NCI-H82 (cell line): ENCODE data around the gene PFKL.
A peak's percentile ranks its signal among the peaks of the same experiment; 100 is the strongest.

Experiments used
- DNase-seq: peaks from one replicate; lab custom pipeline; 2025; lab: John Stamatoyannopoulos, UW

PFKL gene

DNA sequence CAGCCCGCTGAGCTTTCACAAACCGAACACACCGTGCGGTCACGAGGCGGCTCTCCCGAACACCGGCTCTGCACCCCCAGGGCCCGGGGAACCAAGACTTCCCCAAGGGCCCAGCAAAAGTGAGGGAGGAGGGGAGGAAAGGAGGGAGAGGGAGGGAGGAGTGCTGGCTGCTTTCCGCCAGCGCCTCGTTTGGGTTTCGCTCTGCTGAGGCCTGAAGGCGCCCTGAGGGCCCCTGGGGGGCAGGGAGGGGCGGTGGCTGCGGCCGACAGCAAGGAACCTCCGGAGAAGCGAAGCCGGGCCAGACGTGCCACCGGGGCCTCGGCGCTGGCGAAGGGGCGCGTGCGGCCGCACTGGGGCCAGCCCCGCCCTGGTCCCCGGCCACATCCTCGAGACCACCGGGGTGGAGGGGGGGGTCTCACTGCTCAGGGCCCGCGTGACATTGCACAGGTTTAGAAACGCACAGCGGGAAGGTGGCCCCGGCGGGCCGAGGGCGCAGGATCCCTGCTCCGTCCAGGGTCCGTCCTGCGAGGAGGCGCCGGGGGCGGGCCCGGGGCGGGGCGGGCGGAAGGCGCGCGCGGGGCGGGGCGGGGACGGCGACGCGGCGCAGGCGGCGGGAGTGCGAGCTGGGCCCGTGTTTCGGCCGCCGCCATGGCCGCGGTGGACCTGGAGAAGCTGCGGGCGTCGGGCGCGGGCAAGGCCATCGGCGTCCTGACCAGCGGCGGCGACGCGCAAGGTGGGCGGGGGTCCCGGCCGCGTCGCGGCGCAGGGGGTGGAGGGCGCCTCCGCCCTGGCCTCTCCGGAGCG, at the start of gene PFKL:
TSS of gene PFKL (plus strand) at position 596 of the 804 bp plus-strand sequence. CDS start at position 649, 53 bp downstream.
- peak; percentile 70 for DNase-seq

DNA sequence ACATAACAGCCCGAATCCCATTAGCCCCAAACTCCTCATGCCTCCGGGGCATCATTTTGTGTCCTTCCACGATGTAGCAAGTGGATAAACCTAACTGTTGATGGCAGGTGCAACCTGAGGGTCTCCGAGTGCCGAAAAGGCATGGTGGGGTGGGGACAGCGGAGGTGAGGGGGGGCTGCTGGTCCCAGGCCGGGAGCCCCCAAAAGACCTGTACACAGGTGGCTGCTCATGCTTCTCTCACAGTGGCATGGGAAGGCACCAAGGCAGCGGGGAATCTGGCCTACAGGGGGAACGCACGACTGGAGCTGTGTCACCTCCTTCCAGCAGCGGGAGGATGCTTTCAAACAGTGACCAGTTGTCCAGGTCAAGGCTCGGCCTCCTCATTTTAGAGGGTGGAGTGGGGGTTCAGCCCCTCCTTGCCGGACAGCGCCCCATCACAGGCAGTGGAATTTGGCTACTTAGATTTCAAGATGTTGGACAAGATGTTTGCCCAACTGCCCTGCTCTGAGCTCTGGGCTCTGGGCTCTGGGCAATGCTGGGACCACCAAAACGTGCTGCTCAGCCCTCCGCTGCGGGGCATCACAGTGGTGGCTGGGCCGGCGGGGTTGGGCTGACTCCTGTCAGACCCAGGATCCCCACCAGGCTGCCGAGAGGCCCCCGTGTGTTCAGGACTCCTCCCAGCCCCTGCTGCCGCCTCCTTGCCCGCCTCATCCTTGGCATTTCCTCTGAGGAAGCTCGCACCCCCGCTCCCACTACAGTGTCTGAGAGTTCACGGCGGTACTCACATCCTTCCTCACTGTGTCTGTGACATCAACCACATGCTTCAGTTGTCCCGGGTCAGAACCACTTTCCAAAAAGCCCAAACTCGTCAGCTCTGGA, 45.8 kb upstream of the PFKL start:
- DNase-seq: no peak

DNA sequence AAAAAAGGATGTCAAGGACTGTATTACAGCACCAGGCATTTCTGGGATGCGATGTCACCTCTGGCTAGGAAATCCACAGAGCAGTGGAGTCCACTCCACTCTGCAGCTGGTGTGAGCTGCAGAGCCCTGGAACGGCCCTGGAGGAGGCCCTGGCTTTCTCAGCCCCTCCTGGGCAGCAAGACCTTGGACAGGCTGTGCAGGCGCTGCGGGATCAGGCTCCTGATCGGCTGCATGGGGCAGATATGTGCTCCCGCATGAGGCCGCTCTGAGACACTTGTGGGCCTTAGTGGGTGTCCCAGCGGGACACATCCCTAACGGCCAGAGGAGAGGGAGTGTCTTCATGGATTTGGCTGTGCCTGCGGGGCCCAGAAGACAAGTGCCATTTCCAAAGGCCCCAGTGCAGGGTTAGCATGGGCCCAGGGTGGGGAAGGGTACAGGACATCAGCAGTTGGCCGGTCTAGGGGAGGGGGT, 44.3 kb upstream of the PFKL start:
- no peak for DNase-seq

DNA sequence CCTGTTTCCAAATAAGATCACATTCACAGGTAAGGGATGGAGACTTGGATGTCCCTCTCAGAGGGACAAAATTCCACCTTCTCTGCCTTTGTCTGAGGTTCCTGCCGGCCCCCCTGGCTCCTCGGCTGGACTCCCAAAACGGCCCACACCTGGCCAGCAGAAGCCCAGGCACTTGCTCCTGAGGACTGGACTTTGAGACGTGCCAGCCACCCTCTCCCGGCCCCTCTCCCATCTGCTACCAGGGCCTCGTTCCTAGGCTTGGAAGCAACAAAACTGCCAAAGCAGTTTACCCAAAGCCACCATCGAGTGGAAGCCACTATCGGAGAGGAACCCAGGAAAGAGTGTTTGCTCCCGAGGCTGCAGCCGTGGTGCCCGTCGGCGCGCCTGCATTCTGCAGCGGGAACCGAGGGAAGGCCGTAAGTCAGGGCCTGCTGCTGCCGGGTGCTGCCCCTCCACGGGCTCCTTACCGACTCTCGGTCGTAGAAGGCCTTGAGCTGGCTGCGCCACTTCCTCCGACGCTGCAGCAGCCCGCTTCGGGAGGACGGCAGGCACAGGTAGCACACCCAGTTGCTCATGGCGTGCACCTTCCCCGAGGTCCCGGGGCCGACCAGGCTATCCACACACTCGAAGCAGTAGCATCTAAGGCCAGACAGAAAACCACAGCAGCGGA, 41.7 kb upstream of the PFKL start:
- no peak for DNase-seq

DNA sequence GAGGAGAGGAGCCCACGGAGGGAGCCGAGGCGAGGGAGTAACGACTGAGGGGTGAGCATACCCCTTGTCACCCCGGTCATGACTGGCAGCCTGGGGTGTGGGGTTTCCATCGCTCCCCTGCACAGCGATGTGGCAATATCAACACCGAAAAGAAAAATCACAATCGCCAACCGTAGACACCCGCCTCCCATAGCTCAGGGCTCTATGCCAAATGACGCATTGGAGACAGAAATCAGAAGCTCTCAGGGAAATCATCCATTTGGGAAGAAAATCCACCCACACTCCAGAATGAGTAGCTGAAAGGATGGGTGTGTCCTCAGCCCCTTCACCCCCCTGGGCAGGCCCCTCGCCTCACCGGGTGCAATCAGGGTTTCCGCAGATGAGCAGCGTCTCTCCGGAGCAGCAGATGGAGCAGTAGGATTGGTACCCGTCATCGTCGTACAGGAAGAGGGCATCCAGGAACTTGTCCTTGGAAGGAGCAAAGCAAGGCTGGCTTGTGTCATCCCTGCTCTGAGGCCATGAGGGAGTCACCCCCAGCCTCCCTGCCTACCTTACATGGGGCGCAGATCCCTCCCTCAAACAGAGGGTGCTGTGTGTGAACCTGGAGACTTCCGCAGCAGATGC, 40.7 kb upstream of the PFKL start:
- peak; percentile 23 for DNase-seq

DNA sequence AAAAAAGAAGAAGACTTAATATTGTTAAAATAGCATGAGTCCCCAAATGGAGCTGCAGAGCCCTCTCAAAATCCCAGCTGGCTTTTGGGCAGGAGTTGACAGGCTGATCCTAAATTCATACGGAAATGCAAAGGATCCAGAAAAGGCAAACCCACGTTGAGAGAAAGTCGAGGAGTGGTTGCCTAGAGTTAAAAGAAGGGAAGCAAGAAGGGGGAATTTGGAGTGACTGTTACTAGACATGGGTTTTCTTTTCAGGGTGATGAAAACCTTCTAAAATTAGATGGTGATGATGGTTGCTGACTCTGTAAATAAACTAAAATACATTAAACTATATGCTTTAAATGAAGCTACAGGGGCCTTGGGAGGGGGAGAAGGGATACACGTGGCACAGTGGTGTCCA, 39.8 kb upstream of the PFKL start:
- DNase-seq: no peak

DNA sequence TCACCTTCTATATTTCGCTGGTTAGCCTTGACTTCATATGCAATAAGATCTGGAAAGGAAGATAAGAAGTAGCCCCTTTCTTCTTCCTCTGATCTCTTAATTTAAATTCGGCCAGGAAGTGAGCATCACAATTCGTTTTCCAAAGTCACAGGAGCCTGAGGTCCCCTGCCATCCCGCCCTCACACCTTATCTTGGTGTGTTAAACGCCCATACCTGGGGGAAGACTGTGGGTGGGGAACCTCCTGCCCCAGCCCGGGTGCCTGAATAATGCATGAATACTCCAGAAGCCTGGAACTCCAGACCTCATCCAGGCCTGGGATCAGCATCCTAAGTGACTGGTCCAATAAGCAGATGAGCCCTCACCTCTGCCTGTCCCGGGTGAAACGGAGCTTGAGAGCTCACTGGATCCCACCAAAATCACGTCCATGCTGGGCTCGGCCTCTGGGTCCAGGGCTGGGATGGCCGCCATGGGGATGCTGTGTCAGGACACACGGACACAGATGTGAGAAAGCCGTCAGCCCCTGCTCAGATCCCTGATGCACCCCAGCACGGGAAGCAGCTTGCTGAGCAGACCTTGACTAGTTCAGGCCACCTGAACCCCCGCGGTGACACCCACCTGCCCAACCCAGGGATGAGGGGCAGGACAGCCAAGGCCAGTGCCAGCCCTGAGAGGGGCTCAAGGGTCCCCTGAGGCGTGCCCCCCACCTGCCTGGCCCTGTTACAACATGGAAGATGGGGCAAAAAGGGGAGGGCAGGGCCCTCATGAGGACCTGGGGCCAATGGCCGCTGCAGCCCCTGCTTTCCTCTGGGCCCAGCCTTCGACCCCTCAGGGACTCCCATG, 38.8 kb upstream of the PFKL start:
- DNase-seq: no peak

DNA sequence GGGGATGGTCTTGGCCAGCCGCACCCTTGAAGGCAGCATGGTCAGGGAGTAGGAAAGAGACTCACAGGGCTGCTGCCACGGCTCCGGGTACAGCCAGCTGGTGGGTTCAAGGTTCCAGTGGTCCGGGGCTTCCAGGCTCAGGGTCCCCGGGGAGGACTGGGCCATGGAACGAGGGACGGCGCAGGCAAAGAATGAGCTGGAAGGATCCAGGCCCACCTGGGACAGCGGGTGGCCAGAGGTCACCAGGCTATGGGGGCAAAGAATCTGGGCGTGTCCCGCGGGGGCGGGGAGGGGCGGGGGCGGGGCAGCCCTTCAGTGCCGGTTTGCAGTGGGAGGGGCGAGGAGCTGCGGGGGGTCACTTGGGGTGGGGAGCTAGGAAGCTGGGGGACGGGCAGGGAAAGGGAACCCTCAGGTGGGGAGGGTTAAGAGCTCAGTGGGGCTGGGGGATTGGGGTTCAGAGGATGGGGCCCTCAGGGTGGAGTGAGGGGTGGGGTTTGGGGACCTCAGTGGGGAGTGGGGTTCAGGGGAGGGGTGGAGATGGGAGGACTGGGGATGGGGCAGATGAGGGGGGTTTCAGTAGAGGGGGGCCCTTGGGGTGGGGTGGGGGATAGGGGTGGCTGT, 38.1 kb upstream of the PFKL start, which contains the start of gene DNMT3L:
TSS of gene DNMT3L (minus strand) at position 223 of the 621 bp plus-strand sequence. CDS start 638 bp downstream, outside the sequence.
- DNase-seq: no peak

DNA sequence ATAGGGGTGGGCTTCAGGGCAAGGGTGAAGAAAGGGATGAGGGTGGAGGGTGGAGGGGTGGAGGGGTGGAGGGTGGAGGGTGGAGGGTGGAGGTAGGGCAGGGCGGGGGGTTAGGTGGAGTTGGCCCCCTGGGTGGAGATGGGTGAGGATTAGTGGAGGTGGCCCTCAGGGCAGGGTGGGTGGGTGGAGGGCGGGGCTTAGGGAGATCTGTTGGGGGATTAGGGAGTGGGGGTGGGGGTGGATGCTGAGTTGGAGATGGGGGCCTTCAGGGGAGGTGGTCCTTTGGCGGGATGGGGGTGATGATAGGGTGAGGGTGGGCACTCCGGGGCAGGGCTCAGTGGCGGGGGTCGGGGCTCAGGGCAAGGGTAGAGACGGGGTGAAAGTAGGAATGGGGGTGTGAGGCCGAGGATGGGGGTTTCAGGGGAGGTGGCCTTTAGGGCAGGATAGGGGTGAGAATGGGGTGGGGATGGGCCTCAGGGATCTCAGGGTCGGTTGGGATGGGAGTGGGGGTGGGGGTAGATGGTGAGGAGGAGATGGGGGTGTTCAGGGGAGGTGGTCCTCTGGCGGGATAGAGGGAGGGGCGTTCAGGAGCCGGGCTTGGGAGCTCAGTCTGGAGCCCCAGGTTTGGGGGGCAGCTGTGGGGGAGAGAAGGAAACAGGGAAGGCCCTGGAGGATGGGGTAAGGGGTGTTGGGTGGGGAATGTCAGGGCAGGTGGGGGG, 37.4 kb upstream of the PFKL start:
- peak; percentile 91 for DNase-seq

DNA sequence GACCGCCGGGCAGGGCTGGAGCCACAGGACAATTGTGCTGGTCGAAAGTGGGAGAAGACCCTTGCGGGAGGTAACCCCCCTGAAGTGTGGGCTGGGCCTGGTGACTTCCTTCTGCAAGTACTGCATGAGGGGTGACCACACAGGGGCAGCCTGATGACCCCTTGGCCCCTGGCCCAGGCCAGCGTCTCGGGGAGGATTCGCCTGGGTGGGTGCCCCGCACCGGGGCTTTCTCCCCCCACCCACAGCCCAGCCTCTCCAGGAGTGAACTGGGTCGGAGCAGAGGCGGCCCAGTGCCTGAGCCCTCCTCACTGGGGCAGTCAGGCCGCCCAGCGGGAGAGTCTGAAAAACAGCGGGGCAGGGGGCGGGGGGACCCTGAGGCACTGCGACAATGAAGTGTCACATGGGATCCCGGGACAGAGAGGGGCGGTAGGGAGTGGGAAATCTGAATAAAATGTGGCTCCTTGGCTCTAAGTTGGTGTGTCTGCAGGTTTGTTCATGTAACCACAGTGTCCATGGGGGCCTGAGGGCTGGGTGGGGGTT, 36.6 kb upstream of the PFKL start:
- DNase-seq: peak; percentile 85

DNA sequence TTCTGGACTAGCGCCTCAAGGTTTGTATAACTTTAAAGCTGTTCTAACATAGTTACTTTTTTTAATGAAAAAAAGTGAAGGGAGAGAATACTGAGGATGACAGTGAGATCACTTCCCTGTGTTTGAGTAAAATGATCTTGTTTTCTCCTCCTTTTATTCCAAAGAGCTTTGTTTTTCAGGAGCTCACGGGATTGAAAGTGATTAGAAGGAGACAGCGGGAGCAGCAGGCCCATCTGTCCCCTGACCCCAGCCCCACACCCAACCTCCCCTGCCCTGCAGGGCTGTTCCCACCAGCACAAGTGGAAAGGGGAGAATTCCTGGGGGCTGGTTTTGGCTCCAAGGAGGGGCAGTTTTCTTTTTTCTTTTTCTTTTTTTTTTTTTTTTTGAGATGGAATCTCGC, 36.1 kb upstream of the PFKL start:
- DNase-seq: peak; percentile 93

DNA sequence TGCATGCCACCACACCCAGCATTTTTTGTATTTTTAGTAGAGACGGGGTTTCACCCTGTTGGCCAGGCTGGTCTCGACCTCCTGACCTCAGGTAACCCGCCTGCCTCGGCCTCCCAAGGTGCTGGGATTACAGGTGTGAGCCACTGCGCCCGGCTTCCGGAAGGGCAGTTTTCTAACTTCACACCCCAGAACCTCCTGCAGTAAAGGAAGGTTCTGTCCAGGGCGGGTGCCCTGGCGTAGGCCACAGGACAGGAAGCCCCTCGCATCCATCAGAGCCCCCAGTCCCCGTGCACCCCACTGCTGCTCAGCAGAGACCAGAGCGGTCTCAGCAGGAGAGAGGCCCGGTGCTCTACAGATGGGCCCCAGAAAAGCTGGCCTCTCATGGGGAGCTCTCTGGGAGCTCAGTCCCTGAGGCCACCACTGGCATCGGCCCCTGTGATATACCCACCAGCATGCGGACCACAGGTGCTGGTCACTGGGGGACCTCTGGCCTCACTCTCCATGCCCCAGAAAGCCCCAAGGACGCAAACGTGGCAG, 34.1 kb upstream of the PFKL start:
- DNase-seq: no peak

DNA sequence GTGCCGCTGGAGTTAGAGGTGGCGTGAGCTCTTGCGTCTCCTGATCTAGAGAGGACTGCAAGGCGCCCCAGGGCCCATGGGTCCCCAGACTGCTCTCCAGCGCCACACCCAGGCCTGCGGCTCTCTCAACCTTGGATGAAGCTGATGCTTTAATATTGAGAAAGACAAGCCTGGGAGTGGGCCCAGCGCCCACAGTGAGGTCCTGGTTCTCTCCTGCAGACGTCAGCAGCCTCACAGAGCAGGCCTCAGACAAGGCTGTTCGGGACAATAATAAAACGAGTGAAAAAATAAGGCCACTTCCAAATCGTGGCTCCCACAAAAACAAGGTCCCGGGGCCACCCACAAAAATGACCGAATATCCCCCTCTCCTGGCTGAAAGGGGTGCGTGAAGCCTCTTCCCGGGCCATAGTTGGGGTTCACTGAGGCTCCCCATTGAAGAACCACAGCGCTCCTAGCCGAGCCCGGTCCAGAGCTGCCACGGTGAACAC, 32.2 kb upstream of the PFKL start:
- DNase-seq: no peak

DNA sequence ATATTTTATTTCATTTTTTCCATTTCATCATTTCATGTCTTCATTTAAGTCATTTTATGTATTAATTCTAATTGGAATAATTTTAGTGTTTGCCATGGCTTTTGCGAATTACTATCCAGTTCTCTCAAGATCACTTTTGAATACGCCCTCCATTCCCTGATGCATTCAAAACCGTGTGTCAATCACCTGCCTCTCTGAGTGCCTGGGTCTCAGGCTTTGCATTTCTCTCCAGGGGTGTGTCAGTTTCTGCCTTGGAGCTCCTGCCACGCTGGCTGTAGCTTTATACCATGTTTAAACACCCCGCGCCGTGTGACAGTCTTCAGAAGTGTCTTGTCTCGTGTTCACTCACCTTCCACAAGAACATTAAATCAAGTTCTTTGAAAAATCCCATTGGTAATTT, 30.8 kb upstream of the PFKL start:
- DNase-seq: peak; percentile 44

DNA sequence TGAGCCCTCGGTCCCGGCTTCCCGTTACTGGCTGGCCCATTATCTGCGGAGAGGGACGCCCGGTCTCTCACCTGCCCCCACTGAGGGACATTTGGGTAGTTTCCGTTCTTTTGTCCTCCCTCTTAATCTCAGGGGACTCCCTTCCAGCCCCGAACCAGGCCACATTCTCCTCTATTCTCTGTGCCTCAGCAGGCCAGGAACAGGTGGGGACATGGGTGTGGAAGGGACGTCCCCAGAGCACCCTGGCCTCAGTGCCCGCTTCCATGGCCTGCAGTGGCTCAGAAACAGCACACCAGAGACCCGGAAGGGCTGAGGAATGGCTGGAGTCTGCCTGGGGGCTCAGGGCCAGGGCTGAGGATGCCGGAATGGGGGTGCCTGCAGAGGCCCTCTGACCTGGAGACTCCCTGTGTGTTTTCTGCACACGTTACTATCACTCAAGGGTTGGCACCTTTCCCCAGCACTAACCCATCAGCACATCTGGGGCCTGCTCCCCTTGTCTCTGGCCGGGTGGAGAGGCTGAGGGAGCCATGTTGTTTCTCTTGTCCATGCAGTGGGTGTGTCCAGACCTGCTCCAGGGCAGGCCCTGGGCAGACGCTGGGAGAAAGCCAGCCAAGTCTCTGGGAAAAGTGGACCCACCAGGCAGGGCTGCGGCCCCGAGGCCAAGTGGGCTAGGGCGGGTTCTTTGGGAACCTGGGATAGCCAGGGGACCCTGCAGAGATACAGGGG, 28.1 kb upstream of the PFKL start:
- DNase-seq: no peak

DNA sequence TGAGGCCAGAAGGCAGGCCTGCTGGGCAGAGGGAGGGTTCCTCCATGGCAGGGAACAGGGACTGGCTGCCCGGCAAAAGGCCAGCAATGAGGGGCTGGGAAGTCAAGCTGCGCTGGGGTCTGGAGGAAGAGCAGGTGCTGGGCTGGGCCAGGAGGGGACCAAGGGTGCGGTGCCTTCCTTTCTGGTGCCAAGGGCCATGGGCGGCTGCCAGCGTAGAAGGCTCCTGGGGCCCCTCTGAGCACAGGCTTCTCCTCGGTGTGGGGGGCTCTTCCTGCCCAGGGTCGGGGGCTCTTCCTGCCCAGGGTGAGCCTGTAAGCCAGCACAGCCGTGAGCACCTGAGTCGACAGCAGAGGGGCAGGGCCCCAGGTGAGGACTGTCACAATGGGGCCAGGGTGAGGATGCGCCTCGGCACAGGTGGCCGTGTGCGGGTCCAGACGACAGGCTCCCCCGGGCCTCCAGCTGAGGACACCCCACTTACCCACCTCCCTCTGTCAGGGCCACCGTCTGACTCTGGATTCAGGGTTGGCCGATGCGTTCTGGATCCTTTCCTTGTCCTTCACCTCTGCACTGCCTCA, 27.5 kb upstream of the PFKL start:
- no peak for DNase-seq

DNA sequence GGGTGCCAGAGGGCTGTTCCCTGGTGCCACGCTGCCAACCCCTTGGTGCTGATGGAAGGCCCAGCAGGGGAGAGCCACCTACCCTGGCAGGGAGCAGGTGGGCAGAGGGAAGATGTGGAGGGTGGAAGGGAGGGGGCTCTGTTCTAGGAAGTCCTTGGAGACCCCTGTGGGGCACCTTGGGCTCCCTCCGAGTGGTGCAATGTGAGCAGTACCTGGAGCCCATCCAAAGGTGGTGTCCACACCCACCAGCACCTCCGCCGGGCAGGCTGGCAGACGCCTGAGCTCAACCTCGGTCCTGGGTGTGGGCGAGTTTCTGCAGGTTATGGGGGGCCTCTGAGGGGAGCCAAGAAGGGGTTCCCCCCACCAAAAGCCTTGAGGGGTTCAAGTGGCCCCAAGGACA, 26.8 kb upstream of the PFKL start:
- DNase-seq: no peak

DNA sequence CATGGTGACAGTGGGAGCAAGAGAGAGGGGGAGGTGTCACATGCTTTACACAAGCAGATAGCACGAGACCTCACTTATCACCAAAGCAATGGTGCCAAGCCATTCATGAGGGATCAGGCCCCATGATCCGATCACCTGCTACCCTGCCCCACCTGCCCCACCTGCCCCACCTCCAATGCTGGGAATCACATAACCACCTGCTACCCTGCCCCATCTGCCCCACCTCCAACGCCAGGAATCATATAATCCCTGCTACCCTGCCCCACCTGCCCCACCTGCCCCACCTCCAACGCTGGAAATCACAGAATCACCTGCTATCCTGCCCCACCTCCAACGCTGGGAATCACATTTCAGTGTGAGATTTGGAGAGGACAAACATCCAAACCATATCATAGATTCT, 24.8 kb upstream of the PFKL start:
- no peak for DNase-seq
